Renal pelvis (tissue), 12 donors: Measurements from ENCODE around the gene MVK. TPM values are rescaled to one million over a fixed set of nuclear protein-coding genes. Genes with fewer than 3 reads are reported as not detected.

Source experiments
- DNase-seq: peaks from one replicate; pipeline ENCODE4 v3.0.0-alpha.2; 2013
- long read RNA-seq, 16 experiments: transcript quantifications; one replicate each; lab custom pipeline, GENCODE V29; 2026
- polyA plus RNA-seq, 3 donors: library from polyadenylated mRNA; unstranded; fragments of 120-200 nt; gene quantifications; one replicate each; pipeline ENCODE4 v1.2.1, GENCODE V29; 2013; ENCODE audit not compliant: insufficient read length in 3 of 3

MVK gene
- 10 to 100 TPM; 21.6 to 26.6 (median 23.8) TPM for polyA plus RNA-seq
- long read RNA-seq, donor 1, transcript MVK-201 (11 exons, 1,956 nt) = major isoform, 7 of 8 reads
- long read RNA-seq, donor 1, partial matches to known transcripts = 0 of 8 reads
- long read RNA-seq, donor 1, other reads (novel, unspliced or antisense) = 0 of 8 reads
- long read RNA-seq, donor 2, full-length matches to known transcripts = 7 of 19 reads
- long read RNA-seq, donor 2, partial matches to known transcripts = 12 of 19 reads
- long read RNA-seq, donor 2, other reads (novel, unspliced or antisense) = 0 of 19 reads
- long read RNA-seq, donor 3, transcript MVK-201 (11 exons, 1,956 nt) = major isoform, 10 of 57 reads
- long read RNA-seq, donor 3, partial matches to known transcripts = 13 of 57 reads
- long read RNA-seq, donor 3, other reads (novel, unspliced or antisense) = 34 of 57 reads
- long read RNA-seq, donor 4, full-length matches to known transcripts = 12 of 12 reads
- long read RNA-seq, donor 4, partial matches to known transcripts = 0 of 12 reads
- long read RNA-seq, donor 4, other reads (novel, unspliced or antisense) = 0 of 12 reads
- long read RNA-seq, donor 5, partial matches to known transcripts = 0 of 3 reads
- long read RNA-seq, donor 5, other reads (novel, unspliced or antisense) = 0 of 3 reads
- long read RNA-seq, donor 6, full-length matches to known transcripts = 9 of 9 reads
- long read RNA-seq, donor 6, partial matches to known transcripts = 0 of 9 reads
- long read RNA-seq, donor 6, other reads (novel, unspliced or antisense) = 0 of 9 reads
- long read RNA-seq, donor 7, transcript MVK-201 (11 exons, 1,956 nt) = major isoform, 10 of 10 reads
- long read RNA-seq, donor 7, partial matches to known transcripts = 0 of 10 reads
- long read RNA-seq, donor 7, other reads (novel, unspliced or antisense) = 0 of 10 reads
- long read RNA-seq, donor 8, partial matches to known transcripts = 0 of 1 reads
- long read RNA-seq, donor 8, other reads (novel, unspliced or antisense) = 0 of 1 reads
- long read RNA-seq, donor 9, full-length matches to known transcripts = 12 of 12 reads
- long read RNA-seq, donor 9, partial matches to known transcripts = 0 of 12 reads
- long read RNA-seq, donor 9, other reads (novel, unspliced or antisense) = 0 of 12 reads
- long read RNA-seq, donor 10, full-length matches to known transcripts = 8 of 8 reads
- long read RNA-seq, donor 10, partial matches to known transcripts = 0 of 8 reads
- long read RNA-seq, donor 10, other reads (novel, unspliced or antisense) = 0 of 8 reads
- long read RNA-seq, donor 11, partial matches to known transcripts = 0 of 2 reads
- long read RNA-seq, donor 11, other reads (novel, unspliced or antisense) = 0 of 2 reads
- long read RNA-seq, donor 12, full-length matches to known transcripts = 12 of 12 reads
- long read RNA-seq, donor 12, partial matches to known transcripts = 0 of 12 reads
- long read RNA-seq, donor 12, other reads (novel, unspliced or antisense) = 0 of 12 reads
- long read RNA-seq, donor 13, full-length matches to known transcripts = 3 of 3 reads
- long read RNA-seq, donor 13, partial matches to known transcripts = 0 of 3 reads
- long read RNA-seq, donor 13, other reads (novel, unspliced or antisense) = 0 of 3 reads
- long read RNA-seq, donor 14 = 0 reads
- long read RNA-seq, donor 15, transcript MVK-201 (11 exons, 1,956 nt) = major isoform, 8 of 8 reads
- long read RNA-seq, donor 15, partial matches to known transcripts = 0 of 8 reads
- long read RNA-seq, donor 15, other reads (novel, unspliced or antisense) = 0 of 8 reads
- long read RNA-seq, donor 16, transcript MVK-201 (11 exons, 1,956 nt) = major isoform, 6 of 6 reads
- long read RNA-seq, donor 16, partial matches to known transcripts = 0 of 6 reads
- long read RNA-seq, donor 16, other reads (novel, unspliced or antisense) = 0 of 6 reads

GRCh38 chr12:109573029-109573913, at the start of gene MVK, which contains the start of gene MMAB:
Gene MVK (plus strand): TSS chr12:109573794. CDS start chr12:109574823, 1,029 bp downstream.
Gene MMAB (minus strand): TSS chr12:109573504. CDS start chr12:109573480, 24 bp downstream.
- DNase-seq = peak; percentile 99

GRCh38 chr12:109524466-109525278, 48.9 kb upstream of the MVK start:
- DNase-seq = no peak

GRCh38 chr12:109525279-109525585, 48.4 kb upstream of the MVK start:
- DNase-seq = no peak

GRCh38 chr12:109527489-109528123, 46.0 kb upstream of the MVK start:
- no peak for DNase-seq

- DNase-seq = no peak
Measured at GRCh38 chr12:109529691-109530640, 43.6 kb upstream of the MVK start.

- DNase-seq = no peak
Measured at GRCh38 chr12:109531411-109531810, 42.2 kb upstream of the MVK start.

- DNase-seq = no peak
Measured at GRCh38 chr12:109532721-109533486, 40.7 kb upstream of the MVK start.

GRCh38 chr12:109533487-109533740, 40.2 kb upstream of the MVK start:
- DNase-seq = no peak

- no peak for DNase-seq
Measured at GRCh38 chr12:109534456-109534855, 39.1 kb upstream of the MVK start.

- DNase-seq = no peak
Measured at GRCh38 chr12:109535231-109535862, 38.2 kb upstream of the MVK start.

GRCh38 chr12:109535863-109536250, 37.7 kb upstream of the MVK start:
- DNase-seq = no peak

GRCh38 chr12:109537136-109537535, 36.5 kb upstream of the MVK start:
- DNase-seq = no peak

- DNase-seq = no peak
Measured at GRCh38 chr12:109538191-109538863, 35.3 kb upstream of the MVK start.

- no peak for DNase-seq
Measured at GRCh38 chr12:109539508-109539907, 34.1 kb upstream of the MVK start.
